ENCODE data around the gene LMTK3.

Gene LMTK3

DNA sequence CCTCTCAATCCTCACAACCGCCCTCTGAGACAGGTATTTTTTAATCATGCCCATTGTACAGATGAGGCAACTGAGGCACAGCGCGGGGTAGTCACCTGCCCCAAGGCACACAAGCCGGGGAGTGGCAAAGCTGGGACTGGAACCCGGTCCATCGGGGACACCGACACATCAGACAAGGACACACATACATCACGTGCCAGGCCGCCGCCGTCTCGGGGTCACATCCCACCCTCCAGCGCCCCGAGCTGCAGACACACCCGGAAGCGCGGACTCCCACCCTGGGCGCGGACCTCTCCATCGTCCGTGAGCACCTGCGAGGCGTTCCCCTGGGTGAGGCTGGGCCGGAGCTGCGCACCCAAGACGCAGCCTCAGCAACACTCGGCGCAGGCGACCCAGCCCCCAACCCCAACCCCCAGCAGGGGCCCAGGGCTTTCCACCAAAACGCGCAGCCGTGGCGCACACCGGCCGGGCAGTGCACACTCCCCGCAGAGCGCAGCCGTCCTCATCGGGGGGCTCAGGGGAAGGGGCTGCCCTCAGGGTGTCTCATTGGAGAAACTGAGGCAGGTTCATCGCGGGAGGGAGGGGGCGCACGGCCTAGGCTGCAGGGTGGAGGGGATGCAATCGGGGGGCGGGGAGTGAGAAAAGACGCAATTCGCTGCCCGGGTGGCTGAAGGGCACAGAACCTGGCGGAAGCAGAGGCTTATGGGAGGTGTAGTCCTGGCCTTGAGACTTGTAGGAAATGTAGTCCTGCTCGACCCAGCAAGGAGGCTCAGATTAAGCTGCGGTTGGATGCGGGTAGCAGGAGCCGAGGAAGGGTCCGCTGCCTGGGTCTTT is 1.9 kb upstream of the LMTK3 start:
- TF ChIP-seq, protein P1, sequence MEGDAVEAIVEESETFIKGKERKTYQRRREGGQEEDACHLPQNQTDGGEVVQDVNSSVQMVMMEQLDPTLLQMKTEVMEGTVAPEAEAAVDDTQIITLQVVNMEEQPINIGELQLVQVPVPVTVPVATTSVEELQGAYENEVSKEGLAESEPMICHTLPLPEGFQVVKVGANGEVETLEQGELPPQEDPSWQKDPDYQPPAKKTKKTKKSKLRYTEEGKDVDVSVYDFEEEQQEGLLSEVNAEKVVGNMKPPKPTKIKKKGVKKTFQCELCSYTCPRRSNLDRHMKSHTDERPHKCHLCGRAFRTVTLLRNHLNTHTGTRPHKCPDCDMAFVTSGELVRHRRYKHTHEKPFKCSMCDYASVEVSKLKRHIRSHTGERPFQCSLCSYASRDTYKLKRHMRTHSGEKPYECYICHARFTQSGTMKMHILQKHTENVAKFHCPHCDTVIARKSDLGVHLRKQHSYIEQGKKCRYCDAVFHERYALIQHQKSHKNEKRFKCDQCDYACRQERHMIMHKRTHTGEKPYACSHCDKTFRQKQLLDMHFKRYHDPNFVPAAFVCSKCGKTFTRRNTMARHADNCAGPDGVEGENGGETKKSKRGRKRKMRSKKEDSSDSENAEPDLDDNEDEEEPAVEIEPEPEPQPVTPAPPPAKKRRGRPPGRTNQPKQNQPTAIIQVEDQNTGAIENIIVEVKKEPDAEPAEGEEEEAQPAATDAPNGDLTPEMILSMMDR (IDR thresholded peaks at IDR 0.05; ENCODE audit: control insufficient read depth, extremely low read depth, insufficient read depth): no peak

DNA sequence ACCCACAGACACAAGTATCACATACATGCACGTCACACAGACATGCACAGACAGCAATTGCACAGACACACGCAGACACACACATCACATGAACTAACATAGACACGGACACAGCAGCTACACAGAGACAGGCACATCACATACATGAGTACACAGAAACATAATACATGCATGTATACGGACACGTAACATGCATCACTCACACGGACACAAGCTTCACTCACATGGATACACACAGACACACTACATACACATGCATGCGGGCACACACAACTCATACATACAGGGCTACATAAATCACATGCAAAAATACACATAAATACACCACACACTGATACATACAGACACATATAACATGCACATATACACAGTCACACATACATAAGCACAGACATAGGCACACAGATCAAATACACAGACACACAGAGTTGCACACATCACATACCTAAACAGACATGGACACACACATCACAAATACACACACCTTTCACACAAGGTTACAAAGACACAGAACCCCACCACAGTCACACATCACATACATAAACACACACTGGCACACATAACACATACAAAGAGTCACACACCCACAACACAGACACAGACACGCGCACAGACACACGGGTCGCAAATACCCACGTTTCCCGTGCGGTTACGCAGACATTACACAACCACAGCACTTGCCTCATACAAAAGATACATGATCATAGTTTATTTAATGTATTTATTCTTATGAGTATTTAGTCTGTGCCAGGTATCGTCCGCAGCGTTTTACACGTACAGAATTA is 1.1 kb upstream of the LMTK3 start:
- DNase-seq (ENCODE audit: low read depth): no peak
- H3K4me3 ChIP-seq (ENCODE audit: low read depth, low read length): no peak overlapping the region
- TF ChIP-seq, protein P1 (IDR thresholded peaks at IDR 0.05; ENCODE audit: control insufficient read depth, extremely low read depth, insufficient read depth): no peak

More for the DNA sequence above, 1.9 kb upstream of the LMTK3 start:
- H3K4me3 ChIP-seq (ENCODE audit: low read depth, low read length): peak overlapping the region; percentile 43
- no peak for DNase-seq (ENCODE audit: low read depth)

GRCh38 chr19:48511321-48511731 is 309 bp downstream of the LMTK3 start:
- DNase-seq (ENCODE audit: low read depth): no peak
- H3K4me3 ChIP-seq (ENCODE audit: low read depth, low read length): no peak overlapping the region
- TF ChIP-seq, protein P1 (IDR thresholded peaks at IDR 0.05; ENCODE audit: control insufficient read depth, extremely low read depth, insufficient read depth): no peak

DNA sequence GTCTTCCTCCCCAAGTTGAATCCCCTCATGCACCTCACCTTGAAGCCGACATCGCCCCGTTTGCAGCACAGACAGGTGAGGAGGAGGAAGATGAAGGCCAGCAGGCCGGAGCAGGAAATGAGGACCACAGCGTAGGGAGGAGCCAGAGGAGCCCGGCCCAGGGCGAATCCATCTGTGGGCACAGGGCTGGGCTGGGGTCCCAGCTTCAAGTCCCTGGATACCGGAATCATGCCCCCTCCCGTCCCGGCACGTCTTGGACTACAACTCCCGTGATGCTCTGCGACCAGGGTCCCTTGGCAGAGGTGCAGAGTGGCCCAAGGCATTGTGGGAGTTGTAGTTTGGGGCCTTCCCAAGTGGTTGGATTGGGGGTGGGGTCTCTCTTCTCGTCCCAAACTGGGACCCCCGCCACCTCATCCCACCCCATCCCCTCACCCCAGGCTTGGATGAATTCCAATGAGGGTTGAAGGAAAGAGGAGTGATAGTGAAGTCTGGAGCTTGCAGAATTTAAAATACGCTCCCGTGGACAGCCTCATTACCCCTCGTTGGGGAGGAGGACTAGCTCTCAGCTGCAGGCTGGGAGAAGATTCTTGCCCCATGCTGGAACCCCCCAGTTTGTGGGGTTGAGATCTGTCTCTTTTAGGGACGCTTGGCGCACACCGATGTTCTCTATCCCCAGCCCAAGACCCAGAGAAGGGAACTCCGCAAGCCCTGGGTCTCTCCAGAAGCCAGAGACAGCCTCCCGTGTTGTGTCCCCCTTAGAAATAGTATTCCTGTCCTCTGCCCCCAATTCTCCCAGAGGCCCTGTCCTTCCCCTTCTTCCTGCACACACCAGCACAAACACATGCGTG is 990 bp downstream of the LMTK3 start:
- TF ChIP-seq, protein P1 (IDR thresholded peaks at IDR 0.05; ENCODE audit: control insufficient read depth, extremely low read depth, insufficient read depth): no peak
- no peak for DNase-seq (ENCODE audit: low read depth)
- no peak overlapping the region for H3K4me3 ChIP-seq (ENCODE audit: low read depth, low read length)

DNA sequence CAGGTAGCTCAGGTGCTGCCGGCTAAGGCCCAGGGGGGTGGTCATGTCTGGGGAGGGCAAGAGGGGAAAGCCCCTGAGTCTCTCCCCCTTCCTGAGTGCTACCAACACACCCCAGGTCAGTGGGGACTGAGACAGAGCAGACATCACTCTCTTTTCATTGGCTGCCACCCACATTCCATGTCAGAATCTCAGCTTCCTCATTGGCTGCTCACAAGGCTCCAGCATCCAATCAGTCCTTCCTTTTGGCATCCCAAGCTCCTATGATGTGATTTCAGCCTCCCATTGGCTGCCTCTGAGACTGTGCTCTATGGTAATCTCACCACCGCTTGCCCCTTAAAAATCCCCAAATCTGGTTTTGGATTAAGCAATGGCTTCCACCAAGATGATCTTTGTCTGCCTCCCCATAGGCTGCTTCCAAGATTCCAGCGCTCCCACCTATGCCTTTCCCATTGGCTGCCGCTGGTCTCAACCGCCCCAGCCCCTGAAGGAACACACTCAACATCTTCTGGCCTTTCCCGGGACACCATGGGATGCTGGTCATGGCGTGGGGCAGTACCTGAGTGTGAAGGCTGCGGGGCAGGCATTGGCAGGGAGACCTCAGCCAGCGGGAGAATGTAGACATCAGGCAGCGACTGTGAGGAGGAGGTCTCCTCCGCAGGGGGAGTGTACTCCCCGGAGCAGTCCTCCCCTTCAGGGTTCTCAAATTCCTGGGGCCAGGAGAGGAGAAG is 2.0 kb downstream of the LMTK3 start:
- H3K4me3 ChIP-seq (ENCODE audit: low read depth, low read length): no peak overlapping the region
- TF ChIP-seq, protein P1 (IDR thresholded peaks at IDR 0.05; ENCODE audit: control insufficient read depth, extremely low read depth, insufficient read depth): no peak
- DNase-seq (ENCODE audit: low read depth): no peak
